Measurements from ENCODE around the gene IL2RG.
A peak's percentile ranks its signal among the peaks of the same experiment; 100 is the strongest.

The IL2RG gene

GRCh38 chrX:71067089-71067488 lies 44.3 kb downstream of the IL2RG start:
- no peak for DNase-seq (ENCODE audit: low read depth)
- no peak for TF ChIP-seq MAX (IDR thresholded peaks at IDR 0.05; ENCODE audit: low read depth, low read length)
- TF ChIP-seq POLR2A (IDR thresholded peaks at IDR 0.05; ENCODE audit: extremely low read depth, insufficient read length), result no peak
- TF ChIP-seq MYC (IDR thresholded peaks at IDR 0.05; ENCODE audit: low read depth, low read length), result no peak
- TF ChIP-seq CTCF (IDR thresholded peaks at IDR 0.05; ENCODE audit: low read depth, low read length), result no peak

GRCh38 chrX:71060127-71060526 lies 51.2 kb downstream of the IL2RG start:
- TF ChIP-seq MYC (IDR thresholded peaks at IDR 0.05; ENCODE audit: low read depth, low read length) (no peak), POLR2A (IDR thresholded peaks at IDR 0.05; ENCODE audit: extremely low read depth, insufficient read length) (no peak), MAX (IDR thresholded peaks at IDR 0.05; ENCODE audit: low read depth, low read length) (no peak), CTCF (IDR thresholded peaks at IDR 0.05; ENCODE audit: low read depth, low read length) (no peak)
- no peak for DNase-seq (ENCODE audit: low read depth)
- no peak overlapping the region for H3K4me3 ChIP-seq (ENCODE audit: low read depth, low read length)

More at GRCh38 chrX:71067089-71067488, 44.3 kb downstream of the IL2RG start:
- peak overlapping the region; percentile 94 for H3K4me3 ChIP-seq (ENCODE audit: low read depth, low read length)

DNA sequence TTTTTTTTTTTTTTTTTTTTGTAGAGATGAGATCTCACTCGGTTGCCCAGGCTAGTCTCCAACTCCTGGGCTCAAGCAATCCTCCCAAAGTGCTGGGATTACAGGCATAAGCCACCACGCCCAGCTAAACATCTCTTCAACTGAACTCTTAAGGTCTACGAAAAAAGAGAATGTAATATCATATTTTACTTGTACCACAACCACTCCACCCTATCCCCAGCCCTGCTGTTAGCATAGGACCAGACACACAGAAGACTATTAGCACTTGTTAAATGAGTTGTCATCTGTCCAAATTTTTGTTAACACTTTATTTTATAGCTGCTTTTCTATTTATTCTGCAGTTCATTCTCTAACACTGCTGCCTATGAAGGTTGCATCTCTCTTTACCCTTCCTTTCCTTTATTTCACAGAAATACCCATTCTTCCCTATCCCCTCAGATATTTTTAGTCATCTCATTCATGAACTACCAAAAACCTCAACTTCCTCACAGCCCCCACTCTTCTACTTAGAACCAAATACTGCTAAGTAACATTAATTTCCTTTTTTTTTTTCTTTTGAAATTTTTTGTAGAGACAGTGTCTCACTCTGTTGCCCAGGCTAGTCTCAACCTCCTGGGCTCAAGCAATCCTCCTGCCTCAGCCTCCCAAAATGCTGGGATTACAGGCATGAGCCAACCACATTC lies 53.4 kb downstream of the IL2RG start:
- peak; percentile 51 for DNase-seq (ENCODE audit: low read depth)
- TF ChIP-seq MAX (IDR thresholded peaks at IDR 0.05; ENCODE audit: low read depth, low read length), result no peak
- no peak for TF ChIP-seq MYC (IDR thresholded peaks at IDR 0.05; ENCODE audit: low read depth, low read length)
- TF ChIP-seq CTCF (IDR thresholded peaks at IDR 0.05; ENCODE audit: low read depth, low read length), result no peak
- TF ChIP-seq POLR2A (IDR thresholded peaks at IDR 0.05; ENCODE audit: extremely low read depth, insufficient read length), result no peak

More for the DNA sequence above, 53.4 kb downstream of the IL2RG start:
- no peak overlapping the region for H3K4me3 ChIP-seq (ENCODE audit: low read depth, low read length)

Measured in NB4 (cell line).